Central memory CD8-positive, alpha-beta T cell (primary cell): ENCODE results near the gene MYCN.
"Not testable (repeated sequence)": the region's sequence is repeated elsewhere in the genome, so short reads cannot be mapped to it uniquely, and the experiment has no call there.

Experiments
- ATAC-seq: fragments of 150-1000 bp; cut with Tn5 transposase; replicated peaks from 2 replicates; pipeline ENCODE4 v1.10.0; 2022; ENCODE audit warnings: mild to moderate bottlenecking, moderate FRiP score, moderate number of reproducible peaks; ENCODE audit not compliant: poor library complexity, severe bottlenecking; ENCODE audit errors: extremely low read depth
- DNase-seq, 2 donors: peaks; one replicate each; pipeline ENCODE4 v3.0.0; 2021; ENCODE audit warnings: low spot score in 2 of 2
- H3K27ac Mint-ChIP-seq: one replicate; pipeline ENCODE4 v1.8.0; 2022; ENCODE audit warnings: low read depth, mild to moderate bottlenecking, moderate library complexity, mixed read lengths
- H3K27me3 Mint-ChIP-seq: one replicate; pipeline ENCODE4 v1.8.0; 2022; ENCODE audit warnings: mixed read lengths
- H3K36me3 Mint-ChIP-seq: one replicate; pipeline ENCODE4 v1.8.0; 2022; ENCODE audit warnings: mild to moderate bottlenecking, moderate library complexity, mixed read lengths; ENCODE audit not compliant: insufficient read depth
- H3K4me1 Mint-ChIP-seq: one replicate; pipeline ENCODE4 v1.8.0; 2022; ENCODE audit warnings: mixed read lengths
- H3K4me3 Mint-ChIP-seq: one replicate; pipeline ENCODE4 v1.8.0; 2022; ENCODE audit warnings: mild to moderate bottlenecking, moderate library complexity, mixed read lengths
- H3K9me3 Mint-ChIP-seq: one replicate; pipeline ENCODE4 v1.8.0; 2022; ENCODE audit warnings: mixed read lengths

The MYCN gene

GRCh38 chr2:15911686-15912085, 28.7 kb upstream of the MYCN start:
- H3K36me3 Mint-ChIP-seq, result no peaks in the 10 kb centered on the region
- H3K4me1 Mint-ChIP-seq, result no peaks in the 10 kb centered on the region
- H3K27ac Mint-ChIP-seq, result no peak overlapping the region
- ATAC-seq (no peak), DNase-seq (no peak)
- H3K4me3 Mint-ChIP-seq, result no peak overlapping the region
- H3K9me3 Mint-ChIP-seq, result no peaks in the 10 kb centered on the region
- peaks cover 17% of the 10 kb centered on the region for H3K27me3 Mint-ChIP-seq

GRCh38 chr2:15912203-15912602, 28.1 kb upstream of the MYCN start:
- no peak for DNase-seq
- no peaks in the 10 kb centered on the region for H3K36me3 Mint-ChIP-seq

GRCh38 chr2:15913146-15913545, 27.2 kb upstream of the MYCN start:
- Mint-ChIP-seq H3K4me1 (no peaks in the 10 kb centered on the region), H3K9me3 (no peaks in the 10 kb centered on the region), H3K4me3 (no peak overlapping the region), H3K27ac (no peak overlapping the region), H3K27me3 (peaks cover 9% of the 10 kb centered on the region), H3K36me3 (no peaks in the 10 kb centered on the region)
- DNase-seq (no peak), ATAC-seq (no peak)

More at GRCh38 chr2:15912203-15912602, 28.1 kb upstream of the MYCN start:
- ATAC-seq, result no peak
- Mint-ChIP-seq H3K27me3 (peaks cover 13% of the 10 kb centered on the region), H3K4me3 (no peak overlapping the region), H3K27ac (no peak overlapping the region), H3K9me3 (no peaks in the 10 kb centered on the region), H3K4me1 (no peaks in the 10 kb centered on the region)

- no peaks in the 10 kb centered on the region for H3K27me3 Mint-ChIP-seq
- no peak overlapping the region for H3K4me3 Mint-ChIP-seq
- H3K4me1 Mint-ChIP-seq, result no peaks in the 10 kb centered on the region
- H3K9me3 Mint-ChIP-seq, result no peaks in the 10 kb centered on the region
- H3K36me3 Mint-ChIP-seq, result no peaks in the 10 kb centered on the region
- no peak for ATAC-seq
- H3K27ac Mint-ChIP-seq, result no peak overlapping the region
- no peak for DNase-seq
Observed at GRCh38 chr2:15914596-15915385, 25.6 kb upstream of the MYCN start.

- not testable (repeated sequence) for ATAC-seq, H3K36me3 Mint-ChIP-seq, H3K27ac Mint-ChIP-seq, DNase-seq, H3K27me3 Mint-ChIP-seq, H3K4me3 Mint-ChIP-seq, H3K4me1 Mint-ChIP-seq, H3K9me3 Mint-ChIP-seq
Observed at GRCh38 chr2:15915546-15915945, 24.8 kb upstream of the MYCN start.

- ATAC-seq (no peak), DNase-seq (no peak)
- Mint-ChIP-seq H3K4me3 (no peak overlapping the region), H3K36me3 (no peaks in the 10 kb centered on the region), H3K27ac (no peak overlapping the region), H3K4me1 (no peaks in the 10 kb centered on the region), H3K9me3 (no peaks in the 10 kb centered on the region), H3K27me3 (no peaks in the 10 kb centered on the region)
Observed at GRCh38 chr2:15916336-15916735, 24.0 kb upstream of the MYCN start.

- no peak overlapping the region for H3K27ac Mint-ChIP-seq
- DNase-seq, result no peak
- H3K4me1 Mint-ChIP-seq, result no peaks in the 10 kb centered on the region
- no peak overlapping the region for H3K4me3 Mint-ChIP-seq
- H3K9me3 Mint-ChIP-seq, result no peaks in the 10 kb centered on the region
- no peak for ATAC-seq
- H3K27me3 Mint-ChIP-seq, result no peaks in the 10 kb centered on the region
- no peaks in the 10 kb centered on the region for H3K36me3 Mint-ChIP-seq
Observed at GRCh38 chr2:15918761-15919356, 21.5 kb upstream of the MYCN start.

- Mint-ChIP-seq H3K36me3 (no peaks in the 10 kb centered on the region), H3K4me1 (no peaks in the 10 kb centered on the region), H3K27me3 (no peaks in the 10 kb centered on the region), H3K9me3 (no peaks in the 10 kb centered on the region), H3K4me3 (no peak overlapping the region), H3K27ac (no peak overlapping the region)
- no peak for DNase-seq
- ATAC-seq, result no peak
Observed at GRCh38 chr2:15919716-15920434, 20.5 kb upstream of the MYCN start.

- H3K4me1 Mint-ChIP-seq, result no peaks in the 10 kb centered on the region
- H3K27me3 Mint-ChIP-seq, result no peaks in the 10 kb centered on the region
- DNase-seq, result no peak
- no peaks in the 10 kb centered on the region for H3K36me3 Mint-ChIP-seq
- ATAC-seq, result no peak
- no peak overlapping the region for H3K4me3 Mint-ChIP-seq
- no peaks in the 10 kb centered on the region for H3K9me3 Mint-ChIP-seq
- H3K27ac Mint-ChIP-seq, result no peak overlapping the region
Observed at GRCh38 chr2:15920696-15921095, 19.7 kb upstream of the MYCN start.

GRCh38 chr2:15923597-15923996, 16.8 kb upstream of the MYCN start:
- ATAC-seq, result no peak
- DNase-seq, result no peak
- Mint-ChIP-seq H3K4me3 (no peak overlapping the region), H3K9me3 (no peaks in the 10 kb centered on the region), H3K36me3 (no peaks in the 10 kb centered on the region), H3K27ac (no peak overlapping the region), H3K4me1 (no peaks in the 10 kb centered on the region), H3K27me3 (no peaks in the 10 kb centered on the region)

- H3K4me1 Mint-ChIP-seq, result no peaks in the 10 kb centered on the region
Observed at GRCh38 chr2:15925819-15926218, 14.5 kb upstream of the MYCN start.

GRCh38 chr2:15926252-15926651, 14.1 kb upstream of the MYCN start:
- Mint-ChIP-seq H3K4me1 (no peaks in the 10 kb centered on the region), H3K27me3 (no peaks in the 10 kb centered on the region)

More at GRCh38 chr2:15925819-15926218, 14.5 kb upstream of the MYCN start:
- H3K27ac Mint-ChIP-seq, result no peak overlapping the region
- no peak overlapping the region for H3K4me3 Mint-ChIP-seq
- ATAC-seq (no peak), DNase-seq (no peak)
- no peaks in the 10 kb centered on the region for H3K36me3 Mint-ChIP-seq
- no peaks in the 10 kb centered on the region for H3K9me3 Mint-ChIP-seq
- H3K27me3 Mint-ChIP-seq, result no peaks in the 10 kb centered on the region

More at GRCh38 chr2:15926252-15926651, 14.1 kb upstream of the MYCN start:
- Mint-ChIP-seq H3K36me3 (no peaks in the 10 kb centered on the region), H3K27ac (no peak overlapping the region), H3K9me3 (no peaks in the 10 kb centered on the region), H3K4me3 (no peak overlapping the region)
- ATAC-seq (no peak), DNase-seq (no peak)
